Panc1 (cell line): ENCODE measurements around the gene TBC1D22B. TPM values are rescaled to one million over a fixed set of nuclear protein-coding genes. Genes with fewer than 3 reads are reported as not detected.

Source experiments
- ATAC-seq: fragments of 200-7000 bp; cut with Tn5 transposase; 2 replicates; pipeline ENCODE4 v1.9.1; 2020; ENCODE audit warnings: mild to moderate bottlenecking, moderate library complexity
- BruUV-seq: library from RNA; stranded (reverse); fragments of 400-500 nt; replicated peaks from 2 replicates; lab custom pipeline; 2021; lab: Mats Ljungman, UMichigan
- CTCF ChIA-PET: fragments of 300-600 bp; sonication (Branson Sonifier 250); formaldehyde crosslinking; loops from one replicate; lab custom pipeline; 2022; ENCODE audit warnings: antibody characterized with exemption; lab: Charles Lee
- POLR2A ChIA-PET: fragments of 300-600 bp; sonication (Branson Sonifier 250); formaldehyde crosslinking; loops from one replicate; lab custom pipeline; 2022; ENCODE audit warnings: antibody characterized with exemption; lab: Charles Lee
- DNase-seq: peaks from one replicate; pipeline ENCODE4 v3.0.0-alpha.2; 2010; ENCODE audit warnings: low read depth, low spot score
- H3K27ac ChIP-seq: 2 replicates; pipeline ENCODE4 v1.5.1; 2011; ENCODE audit warnings: mild to moderate bottlenecking, low read length, inconsistent platforms
- H3K27me3 ChIP-seq: fragments of 200-500 bp; sonication (Bioruptor generic); 2 replicates; pipeline ENCODE4 v1.6.0; 2014; ENCODE audit warnings: low read length, inconsistent platforms; ENCODE audit not compliant: control insufficient read depth, insufficient read depth
- H3K36me3 ChIP-seq: fragments of 200-500 bp; sonication (Bioruptor generic); 2 replicates; pipeline ENCODE4 v1.5.1; 2014; ENCODE audit warnings: inconsistent platforms, mild to moderate bottlenecking, low read length, moderate library complexity; ENCODE audit not compliant: control insufficient read depth, insufficient read depth
- H3K4me1 ChIP-seq: 2 replicates; pipeline ENCODE4 v1.5.1; 2011; ENCODE audit warnings: inconsistent platforms, mild to moderate bottlenecking, low read length, moderate library complexity; ENCODE audit not compliant: control insufficient read depth, insufficient read depth
- H3K4me3 ChIP-seq, 2 experiments: 2 replicates each; pipeline ENCODE4 v1.5.1; 2011 to 2012; ENCODE audit warnings: low read depth in 2 of 2, low read length in 2 of 2, mild to moderate bottlenecking in 2 of 2, inconsistent platforms in 1 of 2, moderate library complexity in 1 of 2
- H3K9me3 ChIP-seq: fragments of 200-500 bp; sonication (Bioruptor generic); 2 replicates; pipeline ENCODE4 v1.5.1; 2014; ENCODE audit warnings: low read depth, mild to moderate bottlenecking, inconsistent platforms, low read length, moderate library complexity; ENCODE audit not compliant: control insufficient read depth, insufficient read depth
- POLR2AphosphoS5 ChIP-seq: IDR thresholded peaks from 2 replicates; pipeline ENCODE4 v1.6.1; 2012; ENCODE audit warnings: mild to moderate bottlenecking, low read depth, low read length, moderate library complexity
- SIN3A ChIP-seq: IDR thresholded peaks from 2 replicates; pipeline ENCODE4 v1.6.1; 2012; ENCODE audit warnings: low read depth, mild to moderate bottlenecking, low read length, moderate library complexity, borderline replicate concordance; ENCODE audit not compliant: insufficient read depth
- TCF7L2 ChIP-seq: IDR thresholded peaks from 2 replicates; pipeline ENCODE4 v1.6.1; 2011; ENCODE audit warnings: mild to moderate bottlenecking, low read depth, low read length, inconsistent platforms
- in situ Hi-C: cut with HindIII; loops from 2 replicates; pipeline ENCODE4 v1.10.0; 2016; ENCODE audit warnings: low sequenced_read_pairs, low pct_unique_long_range_greater_than_20kb
- intact Hi-C: fragments of 100-400 bp; cut with micrococcal nuclease; formaldehyde crosslinking; loops from one replicate; pipeline ENCODE4 v1.10.0; 2022; ENCODE audit not compliant: unreplicated experiment
- total RNA-seq: library from RNA; stranded (reverse); gene quantifications from one replicate; pipeline ENCODE4 v1.2.1, GENCODE V29; 2021; ENCODE audit not compliant: unreplicated experiment
- TF ChIP-seq, protein P1 (sequence below): fragments of 450-650 bp; IDR thresholded peaks from 2 replicates; pipeline ENCODE4 v1.5.1; 2017; ENCODE audit warnings: mild to moderate bottlenecking
- TF ChIP-seq, protein P2 (sequence below), 2 experiments: IDR thresholded peaks; 2 replicates each; pipeline ENCODE4 v1.6.1; 2011 to 2012; ENCODE audit warnings: low read depth in 2 of 2, control low read depth in 1 of 2, low read length in 1 of 2, mild to moderate bottlenecking in 1 of 2, moderate library complexity in 1 of 2; ENCODE audit not compliant: insufficient read depth in 1 of 2

TBC1D22B gene
- total RNA-seq, 1 experiment from 2014 or later: 13.0 TPM

DNA sequence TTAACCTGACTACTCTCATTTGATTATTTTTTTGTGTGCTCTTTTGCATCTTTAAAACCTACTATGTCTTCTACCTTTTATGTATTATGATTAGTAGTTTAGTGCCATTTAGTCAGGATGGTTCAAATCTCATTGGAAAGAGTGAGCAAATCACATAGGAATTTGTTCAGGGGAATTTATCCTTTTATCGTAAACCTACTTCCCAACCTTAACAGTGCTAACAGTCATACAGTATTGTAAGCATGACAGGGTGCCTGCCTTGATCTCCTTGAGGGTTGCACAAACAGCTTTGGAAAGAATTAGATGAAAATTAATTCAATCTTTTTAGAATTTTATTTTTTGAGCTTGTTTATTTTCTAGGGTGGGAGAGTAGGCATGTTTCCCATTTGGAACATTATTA lies 114.5 kb downstream of the TBC1D22B start:
- Histone ChIP-seq H3K36me3 (peaks cover 3% of the 10 kb centered on the region; the same call in 1 of the 2 replicates), H3K27ac (no peak overlapping the region), H3K9me3 (no peaks in the 10 kb centered on the region), H3K27me3 (no peaks in the 10 kb centered on the region), H3K4me1 (no peaks in the 10 kb centered on the region), H3K4me3 (no peak overlapping the region)
- in situ Hi-C loops (no loop called here), intact Hi-C loops (no loop called here)
- ChIA-PET POLR2A (no interaction called here), CTCF (interaction anchor here (0.6 kb wide), 1 partner anchor 16 kb away, joined by 3 read pairs; no protein-coding TSS in a partner anchor)
- no TSS peak for BruUV-seq
- no peak for DNase-seq
- TF ChIP-seq POLR2AphosphoS5 (no peak), SIN3A (no peak), TCF7L2 (no peak)
- TF ChIP-seq, protein P1, sequence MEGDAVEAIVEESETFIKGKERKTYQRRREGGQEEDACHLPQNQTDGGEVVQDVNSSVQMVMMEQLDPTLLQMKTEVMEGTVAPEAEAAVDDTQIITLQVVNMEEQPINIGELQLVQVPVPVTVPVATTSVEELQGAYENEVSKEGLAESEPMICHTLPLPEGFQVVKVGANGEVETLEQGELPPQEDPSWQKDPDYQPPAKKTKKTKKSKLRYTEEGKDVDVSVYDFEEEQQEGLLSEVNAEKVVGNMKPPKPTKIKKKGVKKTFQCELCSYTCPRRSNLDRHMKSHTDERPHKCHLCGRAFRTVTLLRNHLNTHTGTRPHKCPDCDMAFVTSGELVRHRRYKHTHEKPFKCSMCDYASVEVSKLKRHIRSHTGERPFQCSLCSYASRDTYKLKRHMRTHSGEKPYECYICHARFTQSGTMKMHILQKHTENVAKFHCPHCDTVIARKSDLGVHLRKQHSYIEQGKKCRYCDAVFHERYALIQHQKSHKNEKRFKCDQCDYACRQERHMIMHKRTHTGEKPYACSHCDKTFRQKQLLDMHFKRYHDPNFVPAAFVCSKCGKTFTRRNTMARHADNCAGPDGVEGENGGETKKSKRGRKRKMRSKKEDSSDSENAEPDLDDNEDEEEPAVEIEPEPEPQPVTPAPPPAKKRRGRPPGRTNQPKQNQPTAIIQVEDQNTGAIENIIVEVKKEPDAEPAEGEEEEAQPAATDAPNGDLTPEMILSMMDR: no peak
- TF ChIP-seq, protein P2, sequence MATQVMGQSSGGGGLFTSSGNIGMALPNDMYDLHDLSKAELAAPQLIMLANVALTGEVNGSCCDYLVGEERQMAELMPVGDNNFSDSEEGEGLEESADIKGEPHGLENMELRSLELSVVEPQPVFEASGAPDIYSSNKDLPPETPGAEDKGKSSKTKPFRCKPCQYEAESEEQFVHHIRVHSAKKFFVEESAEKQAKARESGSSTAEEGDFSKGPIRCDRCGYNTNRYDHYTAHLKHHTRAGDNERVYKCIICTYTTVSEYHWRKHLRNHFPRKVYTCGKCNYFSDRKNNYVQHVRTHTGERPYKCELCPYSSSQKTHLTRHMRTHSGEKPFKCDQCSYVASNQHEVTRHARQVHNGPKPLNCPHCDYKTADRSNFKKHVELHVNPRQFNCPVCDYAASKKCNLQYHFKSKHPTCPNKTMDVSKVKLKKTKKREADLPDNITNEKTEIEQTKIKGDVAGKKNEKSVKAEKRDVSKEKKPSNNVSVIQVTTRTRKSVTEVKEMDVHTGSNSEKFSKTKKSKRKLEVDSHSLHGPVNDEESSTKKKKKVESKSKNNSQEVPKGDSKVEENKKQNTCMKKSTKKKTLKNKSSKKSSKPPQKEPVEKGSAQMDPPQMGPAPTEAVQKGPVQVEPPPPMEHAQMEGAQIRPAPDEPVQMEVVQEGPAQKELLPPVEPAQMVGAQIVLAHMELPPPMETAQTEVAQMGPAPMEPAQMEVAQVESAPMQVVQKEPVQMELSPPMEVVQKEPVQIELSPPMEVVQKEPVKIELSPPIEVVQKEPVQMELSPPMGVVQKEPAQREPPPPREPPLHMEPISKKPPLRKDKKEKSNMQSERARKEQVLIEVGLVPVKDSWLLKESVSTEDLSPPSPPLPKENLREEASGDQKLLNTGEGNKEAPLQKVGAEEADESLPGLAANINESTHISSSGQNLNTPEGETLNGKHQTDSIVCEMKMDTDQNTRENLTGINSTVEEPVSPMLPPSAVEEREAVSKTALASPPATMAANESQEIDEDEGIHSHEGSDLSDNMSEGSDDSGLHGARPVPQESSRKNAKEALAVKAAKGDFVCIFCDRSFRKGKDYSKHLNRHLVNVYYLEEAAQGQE (IDR thresholded peaks at IDR 0.05; ENCODE audit: insufficient read depth in 1 of 2, low read depth in 2 of 2, low read length in 1 of 2): no peak
- no peak for ATAC-seq

DNA sequence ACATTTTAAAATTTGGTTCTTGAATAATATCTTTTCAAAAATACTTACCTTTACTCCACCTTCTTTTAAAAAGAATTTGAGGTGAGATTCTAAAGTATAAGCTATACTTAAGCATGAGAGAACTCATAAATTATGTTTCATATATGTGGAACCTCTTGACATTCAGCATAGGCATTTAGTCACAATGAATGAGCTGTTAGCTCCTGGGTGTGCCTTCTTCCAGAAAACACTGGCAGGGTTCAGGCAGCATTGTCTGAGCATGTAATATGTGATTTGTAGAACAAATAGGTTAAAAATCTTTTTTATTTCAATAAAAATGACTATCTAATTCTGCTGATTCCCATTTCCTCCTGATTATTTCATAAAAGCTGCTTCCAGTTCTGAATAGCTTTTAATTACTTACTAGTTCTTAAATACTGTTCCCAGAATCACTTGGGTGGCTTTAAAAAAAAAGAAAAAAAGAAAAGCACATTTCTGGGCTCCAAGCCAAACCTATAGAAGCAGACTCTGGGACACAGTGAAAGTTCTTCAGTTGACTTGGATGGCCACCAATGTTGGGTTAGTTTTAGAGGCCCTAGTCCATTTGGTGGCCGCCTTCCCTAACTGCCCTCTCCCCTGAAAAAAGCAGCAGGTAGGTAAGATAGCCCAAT lies 116.4 kb downstream of the TBC1D22B start:
- DNase-seq: no peak
- H3K4me3 ChIP-seq: no peak overlapping the region
- no peaks in the 10 kb centered on the region for H3K4me1 ChIP-seq
- TF ChIP-seq POLR2AphosphoS5 (no peak), SIN3A (no peak), TCF7L2 (no peak)
- TF ChIP-seq, protein P1: no peak
- TF ChIP-seq, protein P2 (IDR thresholded peaks at IDR 0.05; ENCODE audit: insufficient read depth in 1 of 2, low read depth in 2 of 2, low read length in 1 of 2): no peak
- ChIA-PET POLR2A (no interaction called here), CTCF (interaction anchor here (0.6 kb wide), 1 partner anchor 128 kb away, joined by 3 read pairs; no protein-coding TSS in a partner anchor)
- ATAC-seq: no peak
- BruUV-seq: no TSS peak
- intact Hi-C loops (no loop called here), in situ Hi-C loops (no loop called here)
- H3K36me3 ChIP-seq: peaks cover 3% of the 10 kb centered on the region
- H3K27ac ChIP-seq: no peak overlapping the region
- no peaks in the 10 kb centered on the region for H3K9me3 ChIP-seq
- no peaks in the 10 kb centered on the region for H3K27me3 ChIP-seq
